Stimulated activated CD4-positive, alpha-beta T cell treated with anti-CD3 and anti-CD28 coated beads, Interleukin-2, amount 100 ng/mL, for 24 hours (primary cell): ENCODE results near the gene CDKN2AIPNL.
A peak's percentile ranks its signal among the peaks of the same experiment; 100 is the strongest.
"Not testable (repeated sequence)": the region's sequence is repeated elsewhere in the genome, so short reads cannot be mapped to it uniquely, and the experiment has no call there.

ENCODE experiments used
- DNase-seq, 2 donors: peaks; one replicate each; pipeline ENCODE4 v3.0.0-alpha.2; 2020

Gene CDKN2AIPNL

DNA sequence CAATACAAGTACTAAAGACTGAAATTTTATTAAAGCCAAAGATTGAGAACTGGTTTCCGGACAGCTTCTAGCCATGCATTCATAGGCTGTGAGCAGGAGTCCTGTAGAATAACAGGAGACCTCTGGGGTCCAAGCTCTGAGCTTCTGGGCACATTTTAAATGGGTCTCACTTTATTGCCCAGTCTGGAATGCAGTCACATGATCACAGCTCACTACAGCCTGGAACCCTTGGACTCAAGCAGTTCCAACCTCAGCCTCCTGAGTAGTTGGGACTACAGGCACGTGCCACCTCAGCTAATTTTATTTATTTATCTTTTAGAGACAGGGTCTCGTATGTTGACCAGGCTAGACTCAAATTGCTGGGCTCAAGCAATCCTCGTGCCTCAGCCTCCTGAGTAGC is 15.4 kb downstream of the CDKN2AIPNL start:
- DNase-seq, result no peak

- DNase-seq, result no peak
These were observed 16.7 kb downstream of the CDKN2AIPNL start for GRCh38 chr5:134394932-134395331.

GRCh38 chr5:134392301-134392700 is 19.4 kb downstream of the CDKN2AIPNL start:
- no peak for DNase-seq

DNA sequence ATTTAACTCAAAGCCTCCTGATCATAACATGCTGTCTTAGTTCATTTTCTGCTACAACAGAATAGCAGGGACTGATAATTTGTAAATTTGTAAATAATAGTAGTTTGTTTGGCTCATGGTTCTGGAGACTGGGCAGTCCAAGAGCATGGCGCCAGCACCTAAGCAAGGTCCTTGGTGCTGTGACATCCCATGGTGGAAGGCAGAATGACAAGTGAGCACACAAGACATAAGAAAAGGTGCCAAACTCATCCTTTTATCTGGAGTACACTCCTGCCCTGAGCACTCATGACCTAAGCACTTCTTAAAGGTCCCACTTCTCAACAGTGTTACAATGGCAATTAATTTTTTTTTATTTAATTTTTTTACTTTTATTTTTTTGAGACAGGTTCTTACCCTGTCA is 24.2 kb downstream of the CDKN2AIPNL start:
- no peak for DNase-seq

- no peak for DNase-seq
These were observed 27.5 kb downstream of the CDKN2AIPNL start for GRCh38 chr5:134383980-134384697.

DNA sequence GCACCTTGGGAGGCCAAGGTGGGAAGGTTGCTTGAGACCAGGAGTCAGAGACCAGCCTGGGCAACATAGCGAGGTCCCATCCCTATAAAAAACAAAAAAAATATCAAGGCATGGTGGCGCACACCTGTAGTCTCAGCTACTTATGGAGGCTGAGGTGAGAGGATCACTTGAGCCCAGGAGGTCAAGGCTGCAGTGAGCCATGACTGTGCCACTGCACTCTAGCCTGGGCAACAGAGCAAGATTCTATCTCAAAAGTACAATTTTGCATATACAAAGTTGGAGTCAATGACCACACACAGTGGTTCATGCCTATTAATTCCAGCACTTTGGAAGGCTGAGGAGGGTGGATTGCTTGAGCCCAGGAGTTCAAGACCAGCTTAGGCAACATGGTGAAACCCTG is 29.5 kb downstream of the CDKN2AIPNL start:
- DNase-seq, result not testable (repeated sequence)

DNA sequence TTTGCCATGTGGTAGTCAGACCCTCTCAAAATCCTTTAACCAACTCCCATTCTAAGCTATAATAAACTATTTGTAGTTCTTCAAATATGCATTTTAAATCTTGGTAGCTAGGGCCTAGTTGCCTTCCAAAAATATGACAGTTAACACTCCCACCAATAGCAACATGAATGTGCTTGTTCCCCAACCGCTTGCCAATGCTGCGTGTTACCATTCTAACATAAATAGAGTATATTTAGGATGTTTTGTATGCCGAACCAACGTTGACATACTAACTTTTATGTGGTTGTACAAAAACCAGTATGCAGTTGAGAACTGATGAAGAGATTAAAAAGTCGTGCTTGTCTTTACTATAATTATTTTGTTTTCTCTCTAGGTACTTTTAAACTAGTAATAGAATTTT is 31.3 kb downstream of the CDKN2AIPNL start:
- no peak for DNase-seq

DNA sequence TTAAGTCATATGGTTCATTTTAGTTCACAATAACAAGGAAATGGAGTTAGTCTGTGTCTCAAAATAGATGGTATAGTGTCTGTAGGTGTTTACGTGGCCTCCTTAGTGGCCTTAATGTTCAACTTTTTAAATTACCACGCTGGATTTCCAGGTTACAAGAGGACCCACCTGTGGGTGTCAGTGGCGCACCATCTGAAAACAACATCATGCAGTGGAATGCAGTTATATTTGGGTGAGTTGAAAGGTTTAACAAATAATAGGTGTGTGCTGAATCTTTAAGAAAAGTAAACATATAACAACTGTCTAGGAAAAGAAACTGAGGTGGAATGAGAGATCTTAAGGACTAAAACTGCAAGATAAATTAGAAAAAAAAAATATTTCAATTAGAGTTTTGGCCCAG is 37.4 kb downstream of the CDKN2AIPNL start:
- DNase-seq, result no peak

- not testable (repeated sequence) for DNase-seq
These were observed 38.0 kb downstream of the CDKN2AIPNL start for GRCh38 chr5:134373633-134374032.

DNA sequence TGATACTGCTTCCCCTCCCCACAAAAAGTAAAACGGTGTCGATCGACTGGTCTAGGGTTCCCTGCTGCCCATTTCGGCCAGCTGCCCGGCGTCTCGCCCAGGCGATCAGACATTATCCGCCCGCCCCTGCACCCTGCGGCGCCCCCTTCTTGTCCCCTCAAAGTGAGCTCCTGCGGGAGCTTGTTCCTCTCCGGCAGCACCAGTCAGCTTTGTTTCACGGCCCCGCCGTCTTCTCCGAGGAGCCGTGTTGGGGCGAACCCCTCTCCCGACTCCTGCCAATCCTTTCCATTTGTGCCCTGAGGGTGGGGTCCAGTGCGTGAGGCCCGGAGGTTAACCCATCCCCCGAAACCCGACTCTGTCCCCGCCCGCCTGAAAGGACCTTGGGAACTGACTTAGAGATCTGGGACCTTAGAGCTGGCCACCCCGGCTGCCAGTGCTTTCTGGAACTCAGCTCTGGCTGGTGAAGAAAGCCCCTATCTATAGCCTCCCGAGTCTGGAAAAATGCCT is 39.8 kb downstream of the CDKN2AIPNL start:
- DNase-seq, result peak; percentile 52

GRCh38 chr5:134370871-134371833 is 40.5 kb downstream of the CDKN2AIPNL start, which contains the start of gene UBE2B:
Gene UBE2B (plus strand): TSS chr5:134371569. CDS start chr5:134371596, 27 bp downstream.
- peak; percentile 97 to 98 for DNase-seq

DNA sequence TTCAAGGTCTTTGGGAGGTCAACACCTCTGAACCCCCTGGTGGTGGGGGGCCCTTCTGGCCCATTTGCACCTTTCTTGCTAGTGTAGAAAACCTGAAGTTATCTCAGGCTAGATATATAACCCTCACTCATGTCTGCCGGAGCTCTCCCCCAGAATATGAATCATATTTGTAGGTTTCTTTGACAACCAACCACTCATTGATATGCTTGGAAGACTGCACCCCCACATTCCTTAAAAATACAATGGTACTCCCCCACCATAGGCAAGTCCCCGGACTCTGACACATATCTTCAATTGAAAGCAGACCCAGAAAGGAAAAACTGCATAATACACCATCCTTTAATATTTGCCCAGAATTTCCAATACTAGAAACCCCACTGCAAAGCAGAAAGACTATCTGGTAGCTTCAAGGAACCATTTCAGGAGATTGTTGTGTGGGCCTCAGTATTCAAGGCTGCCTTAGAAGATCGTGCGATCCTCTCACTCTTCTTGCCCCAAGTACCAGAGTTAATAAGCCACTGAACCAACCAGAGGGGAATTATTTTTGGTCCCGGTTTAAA is 41.3 kb downstream of the CDKN2AIPNL start:
- DNase-seq, result peak in 1 of 2 donors; percentile 31

GRCh38 chr5:134365604-134366003 is 46.1 kb downstream of the CDKN2AIPNL start:
- DNase-seq, result no peak

GRCh38 chr5:134355681-134356080 is 56.0 kb downstream of the CDKN2AIPNL start:
- DNase-seq, result no peak
